ENCODE data around the gene CCDC88B. TPM values are rescaled to one million over a fixed set of nuclear protein-coding genes. Genes with fewer than 3 reads are reported as not detected.
A peak's percentile ranks its signal among the peaks of the same experiment; 100 is the strongest.

The CCDC88B gene
- total RNA-seq (2021; ENCODE audit: unreplicated experiment) (14.7 TPM), Bru-seq, nascent RNA (percentile 39 among the genes with signal in this experiment), BruChase-seq, experiment 1, labeled RNA remaining after a 6-hour chase (percentile 49 among the genes with signal in this experiment), BruChase-seq, experiment 2, labeled RNA remaining after a 2-hour chase (percentile 42 among the genes with signal in this experiment)
- polyA plus RNA-seq (2012), result 18.7 and 19.8 TPM in 2 replicates
- long read RNA-seq, partial matches to known transcripts, result 5 of 16 reads
- long read RNA-seq, other reads (novel, unspliced or antisense), result 7 of 16 reads

DNA sequence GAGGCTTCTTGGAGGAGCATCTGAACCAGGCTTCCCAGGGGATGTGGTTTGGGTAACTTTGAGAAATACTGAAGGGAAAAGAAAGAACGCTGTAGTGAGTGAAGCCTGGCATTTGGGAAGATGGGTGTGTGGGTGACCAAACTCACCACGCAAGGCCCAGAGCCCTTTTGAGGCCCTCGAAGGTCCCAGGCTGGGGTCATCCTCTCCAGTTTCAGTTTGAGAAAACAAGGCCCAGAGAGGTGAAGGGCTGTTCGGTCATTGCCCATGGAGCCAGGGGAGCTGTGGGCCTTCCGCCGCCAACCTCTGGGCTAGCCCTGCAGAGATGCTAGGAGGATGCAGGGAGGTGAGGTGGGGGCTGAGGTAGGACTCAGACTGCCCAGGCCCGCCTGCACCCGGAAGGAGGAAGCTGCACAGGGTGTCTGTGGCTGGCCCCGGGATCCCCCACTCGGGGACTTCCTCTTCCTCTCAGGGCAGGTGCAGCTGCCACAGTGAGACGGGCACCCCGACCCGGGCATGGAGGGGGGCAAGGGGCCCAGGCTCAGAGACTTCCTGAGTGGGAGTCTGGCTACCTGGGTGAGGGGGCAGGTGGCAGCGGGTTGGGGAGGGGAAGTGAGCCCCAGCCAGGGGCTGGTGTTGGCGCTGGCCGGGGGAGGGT, at the start of gene CCDC88B:
CCDC88B (plus strand) TSS at position 451 of the 655 bp plus-strand sequence; CDS start at position 514, 63 bp downstream.
- POLR2A ChIA-PET, result interaction anchor here (1.0 kb wide), 1 partner anchor 15 kb away, joined by 4 read pairs; no protein-coding TSS in a partner anchor
- no peak within 1 kb of the TSS for H3K9ac ChIP-seq (ENCODE audit: low read length)

More for the DNA sequence above, at the start of gene CCDC88B:
- Histone ChIP-seq H3K27me3 (ENCODE audit: insufficient read depth, low read length) (no peaks in the 10 kb centered on the region), H3K79me2 (ENCODE audit: insufficient read depth, low read length) (no peaks in the 10 kb centered on the region), H3K9me3 (ENCODE audit: control insufficient read depth in 1 of 2, insufficient read depth in 1 of 2, low read depth in 1 of 2, low read length in 2 of 2) (no peaks in the 10 kb centered on the region), H3K4me3 (replicated peaks in 1 of 2; ENCODE audit: low read depth in 1 of 2, low read length in 2 of 2) (no peak within 1 kb of the TSS), H3K36me3 (ENCODE audit: control insufficient read depth in 1 of 2, insufficient read depth in 2 of 2, low read length in 2 of 2) (no peaks in the 10 kb centered on the region), H4K20me1 (ENCODE audit: insufficient read depth) (no peaks in the 10 kb centered on the region), H3K9me2 (ENCODE audit: insufficient read depth) (no peaks in the 10 kb centered on the region), H2AFZ (ENCODE audit: low read depth, low read length, poor library complexity, severe bottlenecking) (no peak within 1 kb of the TSS), H3K4me1 (ENCODE audit: control insufficient read depth in 1 of 2, insufficient read depth in 2 of 2, low read length in 2 of 2) (peaks cover 22 to 46% of the 10 kb centered on the region in 2 experiments), H3K4me2 (ENCODE audit: low read length) (peak within 1 kb of the TSS; percentile 21), H3K27ac (ENCODE audit: low read depth, low read length) (no peak within 1 kb of the TSS)
- BruUV-seq (replicated peaks), result no TSS peak
- TF ChIP-seq POLR2AphosphoS5 (IDR thresholded peaks at IDR 0.05; ENCODE audit: low read depth, low read length), result no peak
- TF ChIP-seq ZFX (IDR thresholded peaks at IDR 0.05), result no peak
- no peak for TF ChIP-seq MAX (IDR thresholded peaks at IDR 0.05)
- TF ChIP-seq, protein P1, sequence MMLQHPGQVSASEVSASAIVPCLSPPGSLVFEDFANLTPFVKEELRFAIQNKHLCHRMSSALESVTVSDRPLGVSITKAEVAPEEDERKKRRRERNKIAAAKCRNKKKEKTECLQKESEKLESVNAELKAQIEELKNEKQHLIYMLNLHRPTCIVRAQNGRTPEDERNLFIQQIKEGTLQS (IDR thresholded peaks at IDR 0.05), result no peak
- TF ChIP-seq YY1 (IDR thresholded peaks at IDR 0.05; ENCODE audit: extremely low read depth, insufficient replicate concordance, low read depth, low read length), result no peak
- TF ChIP-seq REST (IDR thresholded peaks at IDR 0.05; ENCODE audit: low read depth), result no peak
- no peak for TF ChIP-seq POLR2A (IDR thresholded peaks at IDR 0.05; ENCODE audit: borderline replicate concordance, extremely low read depth, insufficient read depth, insufficient read length)
- TF ChIP-seq SP1 (IDR thresholded peaks at IDR 0.05; ENCODE audit: low read depth), result no peak
- TF ChIP-seq EGR1 (IDR thresholded peaks at IDR 0.05; ENCODE audit: low read depth), result no peak
- TF ChIP-seq CEBPB (IDR thresholded peaks at IDR 0.05; ENCODE audit: low read depth), result no peak
- TF ChIP-seq SIN3A (IDR thresholded peaks at IDR 0.05; ENCODE audit: low read depth), result no peak
- no peak for TF ChIP-seq EZH2phosphoT487 (IDR thresholded peaks at IDR 0.05; ENCODE audit: borderline replicate concordance)
- no peak for TF ChIP-seq CTCF (IDR thresholded peaks at IDR 0.05 in 2 of 3, conservative IDR thresholded peaks at IDR 0.05 in 1 of 3; ENCODE audit: borderline replicate concordance in 1 of 3, insufficient read depth in 1 of 3, low read depth in 2 of 3, low read length in 2 of 3)
- TF ChIP-seq SRF (IDR thresholded peaks at IDR 0.05; ENCODE audit: low read depth), result no peak
- TF ChIP-seq JUND (IDR thresholded peaks at IDR 0.05), result no peak
- no peak for TF ChIP-seq ELF1 (IDR thresholded peaks at IDR 0.05; ENCODE audit: borderline replicate concordance, low read depth)
- no peak for TF ChIP-seq RAD21 (IDR thresholded peaks at IDR 0.05; ENCODE audit: low read depth)
- DNase-seq (ENCODE audit: low read depth, low spot score) (no peak), ATAC-seq (no peak)
- CTCF ChIA-PET, result interaction anchor here (1.5 kb wide), 1 partner anchor 8 kb away, joined by 5 read pairs; no protein-coding TSS in a partner anchor
- RAD21 ChIA-PET (ENCODE audit: low non-redundant PET in 1 of 2, low total read pairs in 2 of 2, uncharacterized antibody in 2 of 2, unreplicated experiment in 2 of 2), result no interaction called here
- intact Hi-C loops (cut with micrococcal nuclease), result loop anchor here (5.0 kb wide), 1 partner anchor 33 kb away; the partner anchor contains the start of gene ESRRA

Measured in HCT116 (cell line).